GM06990 (cell line): ENCODE data around the gene PHF1.
"Not testable (repeated sequence)": the region's sequence is repeated elsewhere in the genome, so short reads cannot be mapped to it uniquely, and the experiment has no call there.

Experiments used
- DNase-seq: peaks from one replicate; pipeline ENCODE4 v3.0.0-alpha.2; 2011; ENCODE audit not compliant: insufficient read length; ENCODE audit errors: extremely low read depth
- H3K27me3 ChIP-seq: replicated peaks from 2 replicates; pipeline ENCODE4 v1.6.0; 2011; ENCODE audit warnings: low read length; ENCODE audit not compliant: control insufficient read depth, insufficient read depth
- H3K36me3 ChIP-seq: 2 replicates; pipeline ENCODE4 v1.5.1; 2011; ENCODE audit warnings: low read length; ENCODE audit not compliant: control insufficient read depth, insufficient read depth
- H3K4me3 ChIP-seq: replicated peaks from 2 replicates; pipeline ENCODE4 v1.5.1; 2011; ENCODE audit warnings: low read depth, mild to moderate bottlenecking, control low read depth, low read length
- CTCF ChIP-seq: IDR thresholded peaks from 2 replicates; pipeline ENCODE4 v1.5.1; 2011; ENCODE audit warnings: low read length, control low read depth, mild to moderate bottlenecking, inconsistent platforms; ENCODE audit not compliant: insufficient read depth, poor library complexity, severe bottlenecking

Gene PHF1

GRCh38 chr6:33410711-33411631 is at the start of gene PHF1:
Gene PHF1 (plus strand): TSS chr6:33411014. CDS start chr6:33412264, 1,250 bp downstream.
- DNase-seq: no peak
- peak within 1 kb of the TSS; percentile 73 for H3K4me3 ChIP-seq
- no peaks in the 10 kb centered on the region for H3K27me3 ChIP-seq
- no peak for TF ChIP-seq CTCF
- H3K36me3 ChIP-seq: peaks cover 21% of the 10 kb centered on the region

- DNase-seq, H3K36me3 ChIP-seq, H3K27me3 ChIP-seq, H3K4me3 ChIP-seq: not testable (repeated sequence)
Observed at GRCh38 chr6:33363486-33363885, 47.3 kb upstream of the PHF1 start.

GRCh38 chr6:33364475-33365205 is 46.2 kb upstream of the PHF1 start:
- not testable (repeated sequence) for DNase-seq, H3K4me3 ChIP-seq, H3K27me3 ChIP-seq, H3K36me3 ChIP-seq

DNA sequence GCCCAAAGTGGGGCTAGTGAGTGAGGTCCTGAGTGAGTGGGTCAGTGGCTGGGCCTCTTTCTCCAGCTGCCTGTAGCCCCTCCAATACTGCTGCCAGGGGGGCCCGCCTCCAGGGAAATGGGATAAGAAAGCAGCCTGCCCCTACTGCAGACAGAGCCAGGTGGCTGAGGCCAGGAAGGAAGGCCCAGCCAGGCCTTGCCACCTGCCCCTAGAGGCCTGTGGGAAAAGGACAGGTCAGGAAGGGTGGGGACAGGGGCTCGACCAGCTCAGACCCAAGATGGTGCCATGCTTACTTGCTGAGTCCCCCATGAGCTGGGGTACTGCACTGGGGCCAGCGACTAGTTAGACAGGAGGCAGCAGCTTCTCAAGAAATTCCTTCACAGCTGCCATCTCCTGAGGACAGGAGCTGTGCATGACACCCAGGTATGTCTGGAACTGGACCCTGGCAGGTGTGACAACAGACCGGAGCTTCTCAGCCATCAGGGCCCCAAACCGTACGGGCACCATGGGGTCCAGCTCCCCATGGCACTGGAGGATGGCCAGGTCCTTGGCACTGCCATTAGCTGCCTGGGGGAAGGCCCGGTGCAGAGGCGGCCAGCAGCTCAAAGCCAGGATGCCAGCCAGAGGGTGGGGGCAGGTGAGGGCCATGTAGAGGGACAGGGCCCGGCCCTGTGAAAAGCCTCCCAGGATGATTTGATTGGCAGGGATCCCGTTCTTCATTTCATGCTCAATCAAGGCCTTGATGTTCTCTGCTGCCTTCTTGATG is 45.4 kb upstream of the PHF1 start:
- DNase-seq, H3K36me3 ChIP-seq: not testable (repeated sequence)

DNA sequence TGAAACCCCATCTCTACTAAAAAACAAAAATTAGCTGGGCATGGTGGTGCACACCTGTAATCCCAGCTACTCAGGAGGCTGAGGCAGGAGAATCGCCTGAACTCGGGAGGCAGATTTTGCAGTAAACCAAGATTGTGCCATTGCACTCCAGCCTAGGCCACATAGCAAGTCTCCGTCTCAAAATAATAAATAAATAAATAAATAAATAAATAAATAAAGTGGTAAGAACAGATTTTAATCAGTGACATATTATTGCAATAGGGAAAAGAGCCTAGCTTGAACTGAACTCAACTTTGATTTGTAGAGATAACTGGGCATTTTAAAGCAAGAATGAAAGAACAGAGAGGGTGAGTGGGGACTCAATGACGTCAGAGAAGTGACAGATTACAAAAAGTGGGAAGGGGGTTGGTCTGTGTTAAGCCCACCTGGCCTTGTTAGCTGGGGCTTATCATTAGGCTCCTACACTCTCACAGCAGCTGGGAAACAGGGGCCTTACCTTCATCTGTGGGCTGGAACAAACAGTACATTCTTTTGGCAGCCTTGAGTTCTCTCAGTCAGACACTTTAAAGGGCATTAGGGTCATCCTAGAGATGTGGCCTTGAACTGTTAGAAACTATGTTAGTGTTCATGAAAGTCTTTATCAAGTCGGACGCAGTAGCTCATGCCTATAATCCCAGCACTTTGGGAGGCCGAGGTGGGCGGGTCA is 43.7 kb upstream of the PHF1 start:
- no peaks in the 10 kb centered on the region for H3K27me3 ChIP-seq
- DNase-seq: no peak
- H3K36me3 ChIP-seq: no peaks in the 10 kb centered on the region
- H3K4me3 ChIP-seq: no peak overlapping the region
- TF ChIP-seq CTCF: no peak

More for the DNA sequence above, 45.4 kb upstream of the PHF1 start:
- H3K4me3 ChIP-seq, H3K27me3 ChIP-seq: not testable (repeated sequence)

DNA sequence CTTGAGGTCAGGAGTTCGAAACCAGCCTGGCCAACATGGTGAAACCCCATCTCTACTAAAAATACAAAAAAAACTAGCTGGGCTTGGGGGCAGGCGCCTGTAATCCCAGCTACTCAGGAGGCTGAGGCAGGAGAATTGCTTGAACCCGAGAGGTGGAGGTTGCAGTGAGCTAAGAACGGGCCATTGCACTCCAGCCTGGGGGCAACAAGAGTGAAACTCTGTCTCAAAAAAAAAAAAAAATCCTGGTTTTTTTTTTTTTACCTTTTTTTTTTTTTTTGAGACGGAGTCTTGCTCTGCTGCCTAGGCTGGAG is 43.1 kb upstream of the PHF1 start:
- not testable (repeated sequence) for H3K4me3 ChIP-seq, H3K36me3 ChIP-seq, DNase-seq, H3K27me3 ChIP-seq

- DNase-seq, H3K36me3 ChIP-seq, H3K27me3 ChIP-seq, H3K4me3 ChIP-seq: not testable (repeated sequence)
Observed at GRCh38 chr6:33371901-33372300, 38.9 kb upstream of the PHF1 start.
